Measurements from ENCODE around the gene TGM5.

GRCh38 chr15:43253431-43254403 is 13.0 kb downstream of the TGM5 start:
- no peak for TF ChIP-seq POLR2A (IDR thresholded peaks at IDR 0.05)
- TF ChIP-seq CTCF (IDR thresholded peaks at IDR 0.05), result no peak
- TF ChIP-seq EP300 (IDR thresholded peaks at IDR 0.05), result no peak
